ENCODE results near the gene PAWR.

The PAWR gene

DNA sequence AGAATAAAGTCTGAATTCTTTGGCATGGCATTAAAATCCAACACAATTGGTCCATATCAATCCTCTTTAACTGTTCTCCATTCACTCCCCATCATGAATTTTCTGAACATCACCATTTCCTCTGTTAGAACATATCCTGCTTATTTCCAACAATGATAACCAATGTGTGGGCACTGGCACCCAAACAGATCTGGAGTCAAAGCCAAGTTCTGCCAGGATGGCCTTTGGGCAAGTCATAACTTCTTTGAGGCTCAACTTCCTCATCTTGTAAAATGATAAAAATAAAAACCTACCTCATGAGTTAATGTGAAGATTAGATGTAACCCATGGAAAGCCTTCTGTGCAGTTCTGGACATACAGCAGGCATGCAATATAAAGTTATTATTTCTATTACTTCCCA, 12.5 kb downstream of the PAWR start:
- H3K4me3 ChIP-seq (ENCODE audit: control insufficient read depth, low read depth, low read length), result no peak overlapping the region
- TF ChIP-seq, protein P1, sequence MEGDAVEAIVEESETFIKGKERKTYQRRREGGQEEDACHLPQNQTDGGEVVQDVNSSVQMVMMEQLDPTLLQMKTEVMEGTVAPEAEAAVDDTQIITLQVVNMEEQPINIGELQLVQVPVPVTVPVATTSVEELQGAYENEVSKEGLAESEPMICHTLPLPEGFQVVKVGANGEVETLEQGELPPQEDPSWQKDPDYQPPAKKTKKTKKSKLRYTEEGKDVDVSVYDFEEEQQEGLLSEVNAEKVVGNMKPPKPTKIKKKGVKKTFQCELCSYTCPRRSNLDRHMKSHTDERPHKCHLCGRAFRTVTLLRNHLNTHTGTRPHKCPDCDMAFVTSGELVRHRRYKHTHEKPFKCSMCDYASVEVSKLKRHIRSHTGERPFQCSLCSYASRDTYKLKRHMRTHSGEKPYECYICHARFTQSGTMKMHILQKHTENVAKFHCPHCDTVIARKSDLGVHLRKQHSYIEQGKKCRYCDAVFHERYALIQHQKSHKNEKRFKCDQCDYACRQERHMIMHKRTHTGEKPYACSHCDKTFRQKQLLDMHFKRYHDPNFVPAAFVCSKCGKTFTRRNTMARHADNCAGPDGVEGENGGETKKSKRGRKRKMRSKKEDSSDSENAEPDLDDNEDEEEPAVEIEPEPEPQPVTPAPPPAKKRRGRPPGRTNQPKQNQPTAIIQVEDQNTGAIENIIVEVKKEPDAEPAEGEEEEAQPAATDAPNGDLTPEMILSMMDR (IDR thresholded peaks at IDR 0.05; ENCODE audit: control insufficient read depth, insufficient read depth, low read depth, low read length, missing control alignments), result no peak
- no peak for DNase-seq (ENCODE audit: low read depth)

GRCh38 chr12:79677672-79678071, 13.1 kb downstream of the PAWR start:
- DNase-seq (ENCODE audit: low read depth), result no peak
- H3K4me3 ChIP-seq (ENCODE audit: control insufficient read depth, low read depth, low read length), result no peak overlapping the region
- TF ChIP-seq, protein P1 (IDR thresholded peaks at IDR 0.05; ENCODE audit: control insufficient read depth, insufficient read depth, low read depth, low read length, missing control alignments), result no peak

DNA sequence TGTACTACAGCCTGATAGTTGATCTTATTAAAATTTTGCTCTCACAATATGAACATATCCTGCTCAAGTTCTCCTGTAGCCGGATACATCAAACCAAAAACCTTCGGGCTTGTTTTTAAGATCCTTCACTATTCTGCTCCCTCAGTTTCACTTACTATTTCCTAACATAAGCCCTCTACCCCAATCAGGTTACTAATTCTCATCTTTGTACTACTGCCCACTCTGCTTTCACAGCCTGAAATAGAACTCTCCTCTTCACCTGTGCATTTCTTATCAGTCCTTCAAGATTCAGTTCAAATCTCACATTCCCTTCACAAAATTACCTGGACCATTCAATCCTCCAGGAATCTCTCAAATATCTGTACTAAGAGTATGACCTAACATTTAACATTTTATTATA, 14.2 kb downstream of the PAWR start:
- no peak for DNase-seq (ENCODE audit: low read depth)
- H3K4me3 ChIP-seq (ENCODE audit: control insufficient read depth, low read depth, low read length), result no peak overlapping the region
- TF ChIP-seq, protein P1 (IDR thresholded peaks at IDR 0.05; ENCODE audit: control insufficient read depth, insufficient read depth, low read depth, low read length, missing control alignments), result no peak

- no peak for DNase-seq (ENCODE audit: low read depth)
- no peak overlapping the region for H3K4me3 ChIP-seq (ENCODE audit: control insufficient read depth, low read depth, low read length)
- TF ChIP-seq, protein P1 (IDR thresholded peaks at IDR 0.05; ENCODE audit: control insufficient read depth, insufficient read depth, low read depth, low read length, missing control alignments), result no peak
Measured at GRCh38 chr12:79674629-79675028, 16.1 kb downstream of the PAWR start.

- TF ChIP-seq, protein P1 (IDR thresholded peaks at IDR 0.05; ENCODE audit: control insufficient read depth, insufficient read depth, low read depth, low read length, missing control alignments), result no peak
- H3K4me3 ChIP-seq (ENCODE audit: control insufficient read depth, low read depth, low read length), result no peak overlapping the region
- DNase-seq (ENCODE audit: low read depth), result no peak
Measured at GRCh38 chr12:79673354-79673753, 17.4 kb downstream of the PAWR start.

DNA sequence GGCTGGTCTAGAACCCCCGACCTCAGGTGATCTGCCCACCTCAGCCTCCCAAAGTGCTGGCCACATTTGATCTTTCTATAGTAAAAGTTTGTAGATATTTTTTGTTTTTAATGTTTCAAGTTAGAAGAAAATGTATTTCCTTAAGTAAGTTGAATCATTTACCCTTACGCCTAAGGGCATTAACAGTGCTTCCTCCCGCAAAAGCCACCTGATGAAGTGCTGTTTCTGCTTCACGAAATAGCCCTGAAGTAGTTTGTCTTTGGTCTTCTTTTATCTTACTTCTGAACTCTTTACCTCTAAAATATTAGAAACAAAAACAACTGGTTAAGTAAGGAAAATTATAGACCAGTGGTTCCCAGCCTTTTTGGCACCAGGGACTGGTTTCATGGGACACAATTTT, 22.7 kb downstream of the PAWR start:
- TF ChIP-seq, protein P1 (IDR thresholded peaks at IDR 0.05; ENCODE audit: control insufficient read depth, insufficient read depth, low read depth, low read length, missing control alignments), result no peak
- H3K4me3 ChIP-seq (ENCODE audit: control insufficient read depth, low read depth, low read length), result no peak overlapping the region
- DNase-seq (ENCODE audit: low read depth), result no peak
